PC-9 (cell line): ENCODE measurements around the gene ENDOV.

Experiments
- CTCF ChIP-seq: fragments of 200-600 bp; sonication (generic); conservative IDR thresholded peaks from 2 replicates; pipeline ENCODE4 v1.6.1; 2017; ENCODE audit warnings: mixed run types, antibody characterized with exemption, mild to moderate bottlenecking, moderate library complexity
- EZH2 ChIP-seq: fragments of 200-600 bp; sonication (generic); IDR thresholded peaks from 2 replicates; pipeline ENCODE4 v1.8.0; 2017; ENCODE audit warnings: antibody characterized with exemption, low read depth

DNA sequence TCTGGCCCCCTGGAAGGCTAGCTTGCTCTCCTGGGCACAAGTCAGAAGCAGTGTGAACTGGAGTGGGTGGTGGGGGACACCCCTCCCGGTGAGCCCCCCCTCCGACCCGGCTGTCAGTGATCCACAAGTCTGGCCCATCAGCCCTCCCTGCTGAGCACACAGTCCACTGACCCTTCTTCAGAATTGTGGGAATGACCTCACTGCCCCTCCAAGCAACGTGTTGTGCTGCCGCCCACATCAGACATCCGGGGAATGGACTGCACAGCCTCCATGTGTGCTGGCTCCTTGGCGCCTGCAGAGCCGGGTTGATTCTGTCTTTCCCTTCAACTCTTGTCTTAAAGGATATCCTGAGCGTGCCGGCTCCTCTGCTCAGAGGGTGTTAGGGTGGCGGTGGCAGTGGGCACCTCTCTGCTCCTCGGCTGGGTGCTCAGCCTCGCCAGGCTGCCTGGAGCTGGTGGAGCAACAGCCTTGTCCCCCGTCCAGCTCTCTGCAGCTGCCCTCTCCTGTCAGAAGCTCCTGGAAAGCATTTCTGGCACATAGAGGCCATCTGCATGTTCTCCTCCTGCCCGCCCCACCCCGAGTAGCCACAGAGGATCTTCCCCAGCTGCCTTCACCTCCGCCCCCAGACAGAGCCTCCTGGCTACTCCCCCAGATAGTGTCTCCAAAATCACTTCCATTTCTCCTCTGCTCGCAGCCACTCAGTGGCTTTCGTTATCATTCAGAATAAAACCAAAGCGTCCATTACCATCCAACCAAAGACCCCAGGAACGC lies 41.7 kb downstream of the ENDOV start:
- TF ChIP-seq CTCF (no peak), EZH2 (no peak)
